WTC11 (cell line): ENCODE data around the gene TEC. TPM values are rescaled to one million over a fixed set of nuclear protein-coding genes. Genes with fewer than 3 reads are reported as not detected.
"Not testable (repeated sequence)": the region's sequence is repeated elsewhere in the genome, so short reads cannot be mapped to it uniquely, and the experiment has no call there.

Source experiments
- ATAC-seq: fragments of 200-7000 bp; cut with Tn5 transposase; 2 replicates; pipeline ENCODE4 v1.10.0; 2021; ENCODE audit warnings: mild to moderate bottlenecking, moderate library complexity
- CTCF ChIA-PET: fragments of 300-600 bp; sonication (Branson Sonifier 250); formaldehyde crosslinking; loops from one replicate; lab custom pipeline; 2021; ENCODE audit warnings: antibody characterized with exemption; lab: Charles Lee
- POLR2A ChIA-PET: fragments of 350-600 bp; sonication (Branson Sonifier 250); formaldehyde crosslinking; loops from one replicate; lab custom pipeline; 2021; ENCODE audit warnings: antibody characterized with exemption; lab: Charles Lee
- DNase-seq: peaks from one replicate; pipeline ENCODE4 v3.0.0; 2021; ENCODE audit warnings: low spot score
- H3K27ac Mint-ChIP-seq: 2 replicates; pipeline ENCODE4 v1.8.0; 2021; ENCODE audit warnings: mixed read lengths
- H3K27me3 Mint-ChIP-seq: 2 replicates; pipeline ENCODE4 v1.8.0; 2021; ENCODE audit warnings: low read depth, mild to moderate bottlenecking, moderate library complexity, mixed read lengths
- H3K36me3 Mint-ChIP-seq: 2 replicates; pipeline ENCODE4 v1.8.0; 2021; ENCODE audit warnings: mixed read lengths
- H3K4me1 Mint-ChIP-seq: 2 replicates; pipeline ENCODE4 v1.8.0; 2022; ENCODE audit warnings: mixed read lengths
- H3K4me3 Mint-ChIP-seq: 2 replicates; pipeline ENCODE4 v1.8.0; 2021; ENCODE audit warnings: mild to moderate bottlenecking, moderate library complexity, mixed read lengths
- H3K9me3 Mint-ChIP-seq: 2 replicates; pipeline ENCODE4 v1.8.0; 2021; ENCODE audit warnings: mixed read lengths
- GTF2I ChIP-seq: fragments of 250-450 bp; sonication (Bioruptor Pico); conservative IDR thresholded peaks from 2 replicates; pipeline ENCODE4 v1.4.0; 2021; ENCODE audit warnings: mild to moderate bottlenecking
- TEAD4 ChIP-seq: sonication (generic); formaldehyde crosslinking; IDR thresholded peaks from 2 replicates; pipeline ENCODE4 v1.8.0; 2022; ENCODE audit warnings: mild to moderate bottlenecking, missing genetic modification reagents
- TP53 ChIP-seq: sonication (generic); formaldehyde crosslinking; IDR thresholded peaks from 2 replicates; pipeline ENCODE4 v1.8.1; 2023; ENCODE audit warnings: mild to moderate bottlenecking, missing genetic modification reagents
- ZNF317 ChIP-seq: sonication (generic); formaldehyde crosslinking; IDR thresholded peaks from 2 replicates; pipeline ENCODE4 v1.8.1; 2023; ENCODE audit warnings: low read depth, mild to moderate bottlenecking, moderate library complexity, missing genetic modification reagents, borderline replicate concordance
- ZNF416 ChIP-seq: fragments of 250-450 bp; sonication (Bioruptor Pico); IDR thresholded peaks from 2 replicates; pipeline ENCODE4 v1.9.0; 2021; ENCODE audit warnings: mild to moderate bottlenecking, inconsistent platforms
- total RNA-seq: library from RNA; stranded (reverse); gene quantifications from 3 replicates; pipeline ENCODE4 v1.2.3, GENCODE V29; 2021
- TF ChIP-seq, protein P1 (sequence below): sonication (generic); formaldehyde crosslinking; IDR thresholded peaks from 2 replicates; pipeline ENCODE4 v1.8.0; 2022; ENCODE audit warnings: mild to moderate bottlenecking, missing genetic modification reagents
- TF ChIP-seq, protein P2 (sequence below): sonication (generic); formaldehyde crosslinking; conservative IDR thresholded peaks from 2 replicates; pipeline ENCODE4 v1.8.1; 2022; ENCODE audit warnings: mild to moderate bottlenecking, missing genetic modification reagents
- TF ChIP-seq, protein P3 (sequence below): fragments of 200-600 bp; IDR thresholded peaks from 2 replicates; pipeline ENCODE4 v1.8.0; 2022; ENCODE audit warnings: antibody characterized with exemption
- TF ChIP-seq, protein P4 (sequence below): fragments of 250-450 bp; sonication (Bioruptor Pico); IDR thresholded peaks from 2 replicates; pipeline ENCODE4 v2.1.2; 2022; ENCODE audit warnings: mild to moderate bottlenecking, moderate library complexity
- TF ChIP-seq, protein P5 (sequence below): sonication (generic); formaldehyde crosslinking; IDR thresholded peaks from 2 replicates; pipeline ENCODE4 v1.8.1; 2023; ENCODE audit warnings: mild to moderate bottlenecking, moderate library complexity, missing genetic modification reagents

Gene TEC
- total RNA-seq, 1 experiment from 2014 or later = 8.8 TPM

DNA sequence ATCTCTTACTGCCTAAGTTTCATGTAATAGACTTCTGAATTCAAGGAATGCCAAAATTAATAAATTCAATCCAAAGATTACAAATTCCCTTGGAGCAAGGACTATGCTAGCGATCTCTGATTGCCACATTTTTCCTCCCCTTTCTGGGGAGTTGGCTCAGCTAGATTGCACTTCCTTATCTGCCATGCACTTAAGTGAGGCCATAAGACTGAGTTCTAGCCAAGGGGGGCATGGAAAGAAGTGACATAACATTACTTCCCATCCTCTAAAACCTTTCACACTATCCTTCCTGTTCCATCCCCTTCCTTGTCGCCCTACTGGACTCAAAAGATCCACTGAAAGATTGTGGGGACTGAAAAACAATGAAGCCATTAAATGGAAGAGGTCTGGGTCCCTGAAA is 81.8 kb downstream of the TEC start:
- TF ChIP-seq ZNF416 (CRISPR knock-in tag) = no peak
- TF ChIP-seq, protein P1, sequence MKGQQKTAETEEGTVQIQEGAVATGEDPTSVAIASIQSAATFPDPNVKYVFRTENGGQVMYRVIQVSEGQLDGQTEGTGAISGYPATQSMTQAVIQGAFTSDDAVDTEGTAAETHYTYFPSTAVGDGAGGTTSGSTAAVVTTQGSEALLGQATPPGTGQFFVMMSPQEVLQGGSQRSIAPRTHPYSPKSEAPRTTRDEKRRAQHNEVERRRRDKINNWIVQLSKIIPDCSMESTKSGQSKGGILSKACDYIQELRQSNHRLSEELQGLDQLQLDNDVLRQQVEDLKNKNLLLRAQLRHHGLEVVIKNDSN (CRISPR knock-in tag) = no peak
- TF ChIP-seq ZNF317 (CRISPR knock-in tag) = no peak
- TF ChIP-seq, protein P2, sequence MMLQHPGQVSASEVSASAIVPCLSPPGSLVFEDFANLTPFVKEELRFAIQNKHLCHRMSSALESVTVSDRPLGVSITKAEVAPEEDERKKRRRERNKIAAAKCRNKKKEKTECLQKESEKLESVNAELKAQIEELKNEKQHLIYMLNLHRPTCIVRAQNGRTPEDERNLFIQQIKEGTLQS = no peak
- no peak for TF ChIP-seq TP53
- no peaks in the 10 kb centered on the region for H3K27me3 Mint-ChIP-seq
- no peak for ATAC-seq
- DNase-seq = no peak
- H3K36me3 Mint-ChIP-seq = peaks cover 20% of the 10 kb centered on the region
- no peak overlapping the region for H3K4me3 Mint-ChIP-seq
- H3K27ac Mint-ChIP-seq = no peak overlapping the region
- H3K4me1 Mint-ChIP-seq = peaks cover 28% of the 10 kb centered on the region
- POLR2A ChIA-PET = no interaction called here
- CTCF ChIA-PET = no interaction called here
- H3K9me3 Mint-ChIP-seq = peaks cover 6% of the 10 kb centered on the region

DNA sequence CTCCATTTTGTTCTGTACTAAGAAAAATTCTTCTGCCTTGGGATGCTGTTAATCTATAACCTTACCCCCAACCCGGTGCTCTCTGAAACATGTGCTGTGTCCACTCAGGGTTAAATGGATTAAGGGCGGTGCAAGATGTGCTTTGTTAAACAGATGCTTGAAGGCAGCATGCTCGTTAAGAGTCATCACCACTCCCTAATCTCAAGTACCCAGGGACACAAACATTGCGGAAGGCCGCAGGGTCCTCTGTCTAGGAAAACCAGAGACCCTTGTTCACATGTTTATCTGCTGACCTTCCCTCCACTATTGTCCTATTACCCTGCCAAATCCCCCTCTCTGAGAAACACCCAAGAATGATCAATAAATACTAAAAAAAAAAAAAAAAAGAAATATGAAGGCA is 82.6 kb downstream of the TEC start:
- H3K27me3 Mint-ChIP-seq, H3K27ac Mint-ChIP-seq, POLR2A ChIA-PET, H3K4me3 Mint-ChIP-seq, CTCF ChIA-PET, H3K9me3 Mint-ChIP-seq, ATAC-seq, DNase-seq: not testable (repeated sequence)
- Mint-ChIP-seq H3K36me3 (peaks cover 20% of the 10 kb centered on the region), H3K4me1 (peaks cover 29% of the 10 kb centered on the region)

DNA sequence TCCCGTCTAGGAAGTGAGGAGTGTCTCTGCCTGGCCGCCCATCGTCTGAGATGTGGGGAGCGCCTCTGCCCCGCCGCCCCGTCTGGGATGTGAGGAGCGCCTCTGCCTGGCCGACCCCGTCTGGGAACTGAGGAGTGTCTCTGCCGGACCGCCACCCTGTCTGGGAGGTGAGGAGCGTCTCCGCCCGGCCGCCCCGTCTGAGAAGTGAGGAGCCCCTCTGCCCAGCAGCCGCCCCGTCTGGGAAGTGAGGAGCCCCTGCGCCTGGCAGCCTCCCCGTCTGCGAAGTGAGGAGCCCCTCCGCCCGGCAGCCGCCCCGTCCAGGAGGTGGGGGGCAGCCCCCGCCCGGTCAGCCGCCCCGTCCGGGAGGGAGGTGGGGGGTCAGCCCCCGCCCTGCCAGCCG is 83.2 kb downstream of the TEC start:
- H3K4me3 Mint-ChIP-seq, ATAC-seq, H3K9me3 Mint-ChIP-seq, H3K27me3 Mint-ChIP-seq, DNase-seq, CTCF ChIA-PET, POLR2A ChIA-PET, H3K27ac Mint-ChIP-seq: not testable (repeated sequence)
- Mint-ChIP-seq H3K36me3 (peaks cover 20% of the 10 kb centered on the region), H3K4me1 (peaks cover 29% of the 10 kb centered on the region)

DNA sequence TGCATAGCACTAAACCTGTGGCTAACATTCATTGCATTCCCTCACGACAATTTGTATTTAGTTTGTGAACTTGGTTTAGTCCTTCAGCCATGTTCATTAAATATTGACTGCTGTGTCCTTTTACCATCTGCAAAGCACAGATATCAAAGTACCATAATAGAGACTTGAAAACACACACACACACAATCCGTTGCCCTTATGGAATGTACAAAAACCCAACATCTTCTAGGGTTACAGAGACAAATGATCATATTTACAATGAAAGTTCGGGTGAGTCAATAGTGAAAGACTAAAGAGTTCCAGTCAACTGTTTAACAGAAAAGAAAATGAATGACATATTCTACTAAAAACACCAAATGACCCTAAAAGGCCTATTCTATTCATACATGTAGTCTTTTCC is 84.8 kb downstream of the TEC start:
- Mint-ChIP-seq H3K4me1 (peaks cover 41% of the 10 kb centered on the region), H3K27me3 (no peaks in the 10 kb centered on the region), H3K9me3 (peaks cover 6% of the 10 kb centered on the region), H3K27ac (peak overlapping the region; percentile 66; the same call in 1 of the 2 replicates), H3K36me3 (peaks cover 20% of the 10 kb centered on the region)
- no peak for ATAC-seq
- no peak for DNase-seq
- POLR2A ChIA-PET = no interaction called here
- TF ChIP-seq TEAD4 (CRISPR knock-in tag) = no peak
- TF ChIP-seq, protein P3, sequence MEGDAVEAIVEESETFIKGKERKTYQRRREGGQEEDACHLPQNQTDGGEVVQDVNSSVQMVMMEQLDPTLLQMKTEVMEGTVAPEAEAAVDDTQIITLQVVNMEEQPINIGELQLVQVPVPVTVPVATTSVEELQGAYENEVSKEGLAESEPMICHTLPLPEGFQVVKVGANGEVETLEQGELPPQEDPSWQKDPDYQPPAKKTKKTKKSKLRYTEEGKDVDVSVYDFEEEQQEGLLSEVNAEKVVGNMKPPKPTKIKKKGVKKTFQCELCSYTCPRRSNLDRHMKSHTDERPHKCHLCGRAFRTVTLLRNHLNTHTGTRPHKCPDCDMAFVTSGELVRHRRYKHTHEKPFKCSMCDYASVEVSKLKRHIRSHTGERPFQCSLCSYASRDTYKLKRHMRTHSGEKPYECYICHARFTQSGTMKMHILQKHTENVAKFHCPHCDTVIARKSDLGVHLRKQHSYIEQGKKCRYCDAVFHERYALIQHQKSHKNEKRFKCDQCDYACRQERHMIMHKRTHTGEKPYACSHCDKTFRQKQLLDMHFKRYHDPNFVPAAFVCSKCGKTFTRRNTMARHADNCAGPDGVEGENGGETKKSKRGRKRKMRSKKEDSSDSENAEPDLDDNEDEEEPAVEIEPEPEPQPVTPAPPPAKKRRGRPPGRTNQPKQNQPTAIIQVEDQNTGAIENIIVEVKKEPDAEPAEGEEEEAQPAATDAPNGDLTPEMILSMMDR = no peak
- TF ChIP-seq, protein P4, sequence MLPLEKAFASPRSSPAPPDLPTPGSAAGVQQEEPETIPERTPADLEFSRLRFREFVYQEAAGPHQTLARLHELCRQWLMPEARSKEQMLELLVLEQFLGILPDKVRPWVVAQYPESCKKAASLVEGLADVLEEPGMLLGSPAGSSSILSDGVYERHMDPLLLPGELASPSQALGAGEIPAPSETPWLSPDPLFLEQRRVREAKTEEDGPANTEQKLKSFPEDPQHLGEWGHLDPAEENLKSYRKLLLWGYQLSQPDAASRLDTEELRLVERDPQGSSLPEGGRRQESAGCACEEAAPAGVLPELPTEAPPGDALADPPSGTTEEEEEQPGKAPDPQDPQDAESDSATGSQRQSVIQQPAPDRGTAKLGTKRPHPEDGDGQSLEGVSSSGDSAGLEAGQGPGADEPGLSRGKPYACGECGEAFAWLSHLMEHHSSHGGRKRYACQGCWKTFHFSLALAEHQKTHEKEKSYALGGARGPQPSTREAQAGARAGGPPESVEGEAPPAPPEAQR (CRISPR knock-in tag) = no peak
- TF ChIP-seq, protein P2 = no peak
- TF ChIP-seq GTF2I = no peak
- TF ChIP-seq, protein P5, sequence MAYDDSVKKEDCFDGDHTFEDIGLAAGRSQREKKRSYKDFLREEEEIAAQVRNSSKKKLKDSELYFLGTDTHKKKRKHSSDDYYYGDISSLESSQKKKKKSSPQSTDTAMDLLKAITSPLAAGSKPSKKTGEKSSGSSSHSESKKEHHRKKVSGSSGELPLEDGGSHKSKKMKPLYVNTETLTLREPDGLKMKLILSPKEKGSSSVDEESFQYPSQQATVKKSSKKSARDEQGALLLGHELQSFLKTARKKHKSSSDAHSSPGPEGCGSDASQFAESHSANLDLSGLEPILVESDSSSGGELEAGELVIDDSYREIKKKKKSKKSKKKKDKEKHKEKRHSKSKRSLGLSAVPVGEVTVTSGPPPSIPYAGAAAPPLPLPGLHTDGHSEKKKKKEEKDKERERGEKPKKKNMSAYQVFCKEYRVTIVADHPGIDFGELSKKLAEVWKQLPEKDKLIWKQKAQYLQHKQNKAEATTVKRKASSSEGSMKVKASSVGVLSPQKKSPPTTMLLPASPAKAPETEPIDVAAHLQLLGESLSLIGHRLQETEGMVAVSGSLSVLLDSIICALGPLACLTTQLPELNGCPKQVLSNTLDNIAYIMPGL = no peak
- TF ChIP-seq, all 79 proteins: peak for 0
- H3K4me3 Mint-ChIP-seq = no peak overlapping the region
- CTCF ChIA-PET = no interaction called here
